ENCODE results near the gene PRDM7.
A peak's percentile ranks its signal among the peaks of the same experiment; 100 is the strongest.
"Not testable (repeated sequence)": the region's sequence is repeated elsewhere in the genome, so short reads cannot be mapped to it uniquely, and the experiment has no call there.

The PRDM7 gene

GRCh38 chr16:90077240-90077756 lies at the start of gene PRDM7:
Gene PRDM7 (minus strand): TSS chr16:90077331. CDS start chr16:90075910, 1,421 bp downstream.
- DNase-seq: peak; percentile 98

DNA sequence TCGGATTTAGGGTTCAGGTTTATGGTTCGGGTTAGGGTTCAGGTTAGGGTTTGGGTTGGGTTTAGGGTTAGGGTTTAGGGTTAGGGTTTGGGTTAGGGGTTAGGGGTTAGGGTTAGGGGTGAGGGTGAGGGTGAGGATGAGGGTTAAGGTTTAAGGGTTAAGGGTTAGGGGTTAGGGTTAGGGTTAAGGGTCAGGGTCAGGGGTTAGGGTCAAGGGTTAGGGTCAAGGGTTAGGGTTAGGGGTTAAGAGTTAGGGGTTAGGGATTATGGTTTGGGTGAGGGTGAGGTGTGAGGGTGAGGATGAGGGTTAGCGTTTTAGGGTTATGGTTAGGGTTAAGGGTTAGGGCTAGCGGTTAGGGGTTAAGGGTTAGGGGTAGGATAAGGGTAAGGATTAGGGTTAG lies 44.7 kb upstream of the PRDM7 start:
- DNase-seq: not testable (repeated sequence)

DNA sequence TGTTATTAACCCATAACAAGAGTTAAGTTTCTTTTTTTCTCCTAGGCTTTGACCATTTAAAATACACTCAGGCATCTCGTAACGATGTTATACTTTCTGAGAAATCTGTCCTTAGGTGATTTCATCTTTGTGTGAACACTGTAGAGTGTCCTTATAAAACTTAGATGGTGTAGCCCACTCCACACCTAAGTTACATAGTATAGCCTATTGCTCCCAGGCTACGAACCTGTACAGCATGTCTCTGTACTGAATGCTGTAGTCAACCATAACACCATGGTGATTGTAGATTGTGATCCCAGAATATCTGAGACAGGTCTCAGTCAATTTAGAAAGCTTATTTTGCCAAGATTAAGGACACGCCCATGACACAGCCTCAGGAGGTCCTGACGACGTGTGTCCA lies 30.5 kb upstream of the PRDM7 start:
- DNase-seq: not testable (repeated sequence)

DNA sequence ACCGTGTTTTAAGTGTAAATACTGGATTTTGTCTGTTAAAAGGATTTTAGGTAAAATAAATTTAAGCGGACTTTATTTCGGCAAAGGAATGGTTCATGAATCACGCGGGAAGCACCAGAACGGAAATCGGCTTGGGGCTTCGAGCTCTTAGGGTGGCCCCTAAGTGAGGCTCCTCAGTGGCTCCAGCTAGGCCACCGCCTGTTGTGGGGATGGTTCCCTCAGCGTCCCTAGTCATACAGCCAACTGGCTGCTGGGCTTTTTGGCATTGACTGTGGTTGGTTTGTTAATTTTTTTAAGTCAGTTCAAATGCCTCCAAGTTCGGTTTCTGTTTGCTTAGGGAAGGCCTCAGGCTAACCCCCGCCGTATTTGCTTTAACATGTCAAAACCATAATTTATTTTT lies 29.9 kb upstream of the PRDM7 start:
- not testable (repeated sequence) for DNase-seq

- DNase-seq: peak; percentile 77
Measured at GRCh38 chr16:90106271-90106670, 29.1 kb upstream of the PRDM7 start.

GRCh38 chr16:90104725-90105124 lies 27.6 kb upstream of the PRDM7 start:
- not testable (repeated sequence) for DNase-seq

DNA sequence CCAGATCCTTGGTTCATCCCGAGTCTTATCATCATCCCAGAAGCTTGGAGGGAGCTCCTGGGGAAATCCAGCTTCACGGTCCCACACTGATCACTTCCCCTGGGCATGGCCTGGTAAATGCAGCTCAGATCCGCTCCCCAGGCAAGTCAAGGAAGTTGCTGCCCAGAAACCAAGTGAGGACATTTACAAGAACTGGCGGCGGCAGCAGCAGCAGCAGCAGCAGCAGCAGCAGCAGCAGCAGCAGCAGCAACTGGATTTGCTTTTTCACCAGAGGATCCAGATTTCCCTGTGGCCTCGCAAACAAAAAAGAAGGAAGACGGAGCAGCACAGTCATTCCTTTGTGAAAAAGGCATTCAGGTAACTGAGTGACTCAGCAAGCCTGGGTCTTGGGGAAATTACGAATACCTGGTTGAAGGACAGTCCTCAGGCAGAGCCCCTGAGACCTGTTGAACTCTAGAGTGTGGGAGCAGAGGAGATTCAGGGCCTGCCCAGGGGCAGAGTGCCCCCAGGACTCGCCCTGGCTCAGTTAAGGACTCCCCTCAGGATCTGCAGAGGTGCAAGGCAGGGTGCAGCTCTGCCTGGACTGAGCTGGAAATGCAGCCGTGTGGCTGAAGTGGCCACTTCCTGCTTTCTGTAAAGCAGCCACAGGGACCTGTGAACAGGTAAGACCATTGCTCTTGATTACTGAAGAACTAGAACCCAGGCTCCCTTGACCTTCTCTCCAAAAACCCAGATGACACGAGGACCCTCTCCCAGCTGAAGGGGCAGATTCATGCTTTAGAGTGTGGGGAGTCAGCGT lies 25.2 kb upstream of the PRDM7 start:
- not testable (repeated sequence) for DNase-seq

- not testable (repeated sequence) for DNase-seq
Measured at GRCh38 chr16:90101332-90101731, 24.2 kb upstream of the PRDM7 start.

DNA sequence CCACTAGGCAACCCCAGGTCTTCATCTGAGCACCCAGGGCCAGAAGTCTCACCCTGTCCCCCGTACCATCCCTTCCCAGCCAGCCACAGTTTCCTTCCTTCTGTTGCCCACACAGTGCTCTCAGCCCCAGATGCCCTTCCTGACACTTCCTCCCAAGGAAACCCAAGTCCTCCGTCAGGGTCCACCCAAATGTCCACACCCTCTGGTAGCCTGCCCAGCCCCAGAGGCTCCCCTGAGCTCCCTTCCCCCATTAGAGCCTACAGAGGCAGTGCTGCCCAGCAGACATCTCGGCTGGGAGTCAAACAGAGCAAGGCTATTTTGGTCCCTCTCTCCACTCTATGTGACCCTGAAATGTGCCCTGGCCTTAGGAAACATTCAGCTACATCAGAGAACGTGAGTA lies 23.7 kb upstream of the PRDM7 start:
- not testable (repeated sequence) for DNase-seq

GRCh38 chr16:90100229-90100628 lies 23.1 kb upstream of the PRDM7 start:
- not testable (repeated sequence) for DNase-seq

GRCh38 chr16:90098936-90099335 lies 21.8 kb upstream of the PRDM7 start:
- DNase-seq: not testable (repeated sequence)

- not testable (repeated sequence) for DNase-seq
Measured at GRCh38 chr16:90097010-90097684, 20.0 kb upstream of the PRDM7 start.

DNA sequence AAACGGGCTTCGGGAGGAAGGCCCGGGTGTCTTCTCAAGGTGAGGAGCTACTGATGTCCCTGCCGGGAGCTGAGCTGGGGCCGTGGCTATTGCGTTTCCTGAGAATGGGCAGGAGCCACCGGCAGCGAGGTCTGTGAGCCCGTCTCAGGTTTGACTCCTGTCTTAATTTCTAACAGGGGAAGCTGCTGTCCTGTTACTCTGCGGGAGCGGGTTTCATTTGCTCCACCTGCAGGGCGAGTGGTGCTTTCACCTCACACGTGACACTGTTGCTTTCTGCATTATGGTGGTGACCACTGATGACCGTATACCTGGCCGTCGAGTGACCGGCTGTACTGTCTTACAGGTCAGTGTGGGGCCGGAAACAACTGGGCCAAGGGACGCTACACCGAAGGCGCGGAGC lies 17.7 kb upstream of the PRDM7 start:
- DNase-seq: not testable (repeated sequence)

- DNase-seq: not testable (repeated sequence)
Measured at GRCh38 chr16:90094296-90094695, 17.2 kb upstream of the PRDM7 start.

DNA sequence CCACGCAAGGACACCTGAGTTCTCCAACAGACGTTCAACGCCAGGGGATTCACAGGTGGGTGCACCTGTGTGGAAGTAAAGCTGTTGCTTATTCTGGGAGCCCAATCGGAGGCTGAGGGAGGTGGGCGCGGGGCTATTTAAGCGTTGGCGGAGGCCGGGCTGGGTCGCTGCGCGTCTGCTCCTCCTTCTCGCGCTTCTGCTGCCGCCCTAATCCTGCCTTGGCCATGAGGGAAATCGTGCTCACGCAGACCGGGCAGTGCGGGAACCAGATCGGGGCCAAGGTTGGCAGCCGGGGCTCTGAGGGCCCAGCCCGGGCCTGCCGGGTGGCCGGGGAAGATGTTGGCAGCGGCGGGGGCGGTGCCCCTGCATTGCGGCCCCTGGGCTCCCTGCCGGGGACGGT lies 16.7 kb upstream of the PRDM7 start:
- DNase-seq: not testable (repeated sequence)

- DNase-seq: not testable (repeated sequence)
Measured at GRCh38 chr16:90092781-90093180, 15.7 kb upstream of the PRDM7 start.

GRCh38 chr16:90084215-90084950 lies 7.3 kb upstream of the PRDM7 start:
- no peak for DNase-seq

GRCh38 chr16:90083139-90083538 lies 6.0 kb upstream of the PRDM7 start:
- peak; percentile 36 for DNase-seq

DNA sequence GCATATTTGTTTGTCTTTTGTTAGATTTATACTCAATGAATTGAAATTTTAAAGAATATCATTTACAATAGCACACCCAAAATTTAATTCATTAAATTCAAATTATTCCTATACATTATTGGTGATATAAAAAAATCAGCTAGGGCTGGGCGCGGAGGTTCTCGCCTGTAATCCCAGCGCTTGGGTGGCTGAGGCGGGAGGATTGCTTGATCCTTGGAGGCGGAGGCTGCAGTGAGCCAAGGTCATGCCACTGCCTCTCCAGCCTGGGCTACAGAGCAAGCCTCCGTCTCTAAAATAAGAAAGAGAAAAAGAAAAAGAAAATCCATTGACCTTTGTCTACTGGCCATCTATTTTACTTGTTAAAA lies 4.5 kb upstream of the PRDM7 start:
- DNase-seq: no peak

DNA sequence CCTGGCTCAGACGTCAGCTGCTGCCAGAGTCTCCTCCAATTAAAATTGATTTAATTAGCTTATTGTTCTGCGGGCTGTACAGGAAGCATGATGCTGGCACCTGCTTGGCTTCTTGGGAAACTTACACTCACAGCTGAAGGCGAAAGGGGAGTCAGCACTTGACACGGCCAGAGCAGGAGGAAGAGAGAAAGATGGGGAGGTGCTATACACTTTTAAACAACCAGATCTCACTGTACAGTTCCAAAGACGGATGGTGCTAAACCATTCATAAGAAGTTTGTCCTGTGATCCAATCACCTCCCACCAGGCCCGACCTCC lies 1.4 kb upstream of the PRDM7 start:
- no peak for DNase-seq

DNA sequence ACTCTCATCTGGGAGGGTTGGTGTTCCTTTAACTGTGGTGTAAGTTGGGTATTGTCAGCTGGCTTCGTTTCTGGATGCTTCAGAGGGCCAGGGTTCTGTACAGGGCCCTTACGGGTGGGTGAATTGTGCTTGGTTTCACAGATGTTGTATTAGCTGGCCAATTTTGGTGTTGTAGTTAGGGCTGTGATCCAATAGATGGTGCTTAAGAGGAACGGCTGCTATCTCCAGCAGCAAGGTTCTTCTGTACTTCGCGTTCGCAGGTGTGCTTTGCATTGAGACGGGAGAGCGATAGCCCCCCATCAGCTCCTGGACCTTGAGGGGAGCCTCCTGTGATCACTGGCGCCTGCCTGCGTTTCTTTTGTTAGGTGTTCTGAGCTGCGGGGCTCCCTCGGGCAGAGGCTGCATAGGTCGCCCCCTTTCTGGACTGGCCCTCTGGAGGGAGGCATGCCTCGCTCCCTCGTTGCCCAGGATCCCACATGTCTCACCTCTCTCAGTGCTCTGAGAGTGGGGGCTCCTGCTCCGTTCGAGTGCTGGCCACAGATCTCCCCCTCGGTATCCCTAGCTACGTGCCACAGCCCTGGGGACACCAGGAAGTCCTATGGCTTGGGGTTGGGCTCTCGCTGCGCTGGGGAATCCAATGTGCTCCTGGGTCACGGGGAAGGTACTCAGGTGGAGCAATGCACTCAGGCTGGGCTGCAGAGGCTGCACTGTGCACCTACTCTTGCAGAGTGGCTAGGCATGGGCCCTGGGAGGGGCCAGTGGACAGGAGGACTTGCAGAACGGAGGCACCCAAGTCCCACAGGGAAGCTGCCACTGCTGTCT lies 837 bp upstream of the PRDM7 start:
- DNase-seq: peak; percentile 40

GRCh38 chr16:90072442-90073105 lies 4.6 kb downstream of the PRDM7 start:
- no peak for DNase-seq

Data from stimulated activated CD4-positive, alpha-beta T cell treated with anti-CD3 and anti-CD28 coated beads, Interleukin-1b, Interleukin-23, amount 100 ng/mL, for 48 hours (primary cell).